SK-N-SH treated with all-trans-retinoic acid at 6 μM for 48 hours (cell line): ENCODE results near the gene MAP3K7CL.

Source experiments
- CSDC2 ChIP-seq: fragments of 250-450 bp; sonication (Bioruptor Pico); IDR thresholded peaks from 2 replicates; pipeline ENCODE4 v1.5.0; 2020; ENCODE audit warnings: mild to moderate bottlenecking, moderate library complexity
- ESRRG ChIP-seq: fragments of 250-450 bp; sonication (Bioruptor Pico); IDR thresholded peaks from 2 replicates; pipeline ENCODE4 v1.6.1; 2021; ENCODE audit warnings: mild to moderate bottlenecking
- GLIS3 ChIP-seq: fragments of 250-450 bp; sonication (Bioruptor Pico); IDR thresholded peaks from 2 replicates; pipeline ENCODE4 v1.5.0; 2020; ENCODE audit warnings: mild to moderate bottlenecking, moderate library complexity
- PPARA ChIP-seq: fragments of 250-450 bp; sonication (Bioruptor Pico); IDR thresholded peaks from 2 replicates; pipeline ENCODE4 v1.5.0; 2020; ENCODE audit warnings: mild to moderate bottlenecking, borderline replicate concordance
- ZC3H10 ChIP-seq: fragments of 250-450 bp; sonication (Bioruptor Pico); IDR thresholded peaks from 2 replicates; pipeline ENCODE4 v1.5.1; 2021; ENCODE audit warnings: mild to moderate bottlenecking, moderate library complexity
- ZFP3 ChIP-seq: fragments of 250-450 bp; sonication (Bioruptor Pico); IDR thresholded peaks from 2 replicates; pipeline ENCODE4 v1.5.0; 2020; ENCODE audit warnings: mild to moderate bottlenecking, moderate library complexity
- ZFP30 ChIP-seq: fragments of 450-650 bp; formaldehyde crosslinking; IDR thresholded peaks from 2 replicates; pipeline ENCODE4 v1.5.0; 2022; ENCODE audit warnings: mild to moderate bottlenecking, moderate library complexity
- ZNF565 ChIP-seq: fragments of 450-650 bp; formaldehyde crosslinking; conservative IDR thresholded peaks from 2 replicates; pipeline ENCODE4 v1.5.0; 2020; ENCODE audit warnings: low read depth, mild to moderate bottlenecking, moderate library complexity
- ZNF8 ChIP-seq: fragments of 450-650 bp; formaldehyde crosslinking; IDR thresholded peaks from 2 replicates; pipeline ENCODE4 v1.5.0; 2020; ENCODE audit warnings: mild to moderate bottlenecking, moderate library complexity
- TF ChIP-seq, protein P1 (sequence below): fragments of 250-450 bp; sonication (Bioruptor Pico); IDR thresholded peaks from 2 replicates; pipeline ENCODE4 v1.8.0; 2020; ENCODE audit warnings: mild to moderate bottlenecking, moderate library complexity, borderline replicate concordance
- TF ChIP-seq, protein P2 (sequence below): fragments of 250-450 bp; sonication (Bioruptor Pico); IDR thresholded peaks from 2 replicates; pipeline ENCODE4 v1.8.0; 2021; ENCODE audit warnings: low read depth, mild to moderate bottlenecking, moderate library complexity, borderline replicate concordance
- TF ChIP-seq, protein P3 (sequence below): fragments of 250-450 bp; sonication (Bioruptor Pico); IDR thresholded peaks from 2 replicates; pipeline ENCODE4 v1.5.0; 2020; ENCODE audit warnings: mild to moderate bottlenecking, moderate library complexity
- TF ChIP-seq, protein P4 (sequence below): fragments of 250-450 bp; sonication (Bioruptor Pico); IDR thresholded peaks from 2 replicates; pipeline ENCODE4 v1.5.1; 2021; ENCODE audit warnings: mild to moderate bottlenecking, moderate library complexity
- TF ChIP-seq, protein P5 (sequence below): fragments of 250-450 bp; sonication (Bioruptor Pico); IDR thresholded peaks from 2 replicates; pipeline ENCODE4 v1.5.1; 2020; ENCODE audit warnings: low read depth, mild to moderate bottlenecking, moderate library complexity

DNA sequence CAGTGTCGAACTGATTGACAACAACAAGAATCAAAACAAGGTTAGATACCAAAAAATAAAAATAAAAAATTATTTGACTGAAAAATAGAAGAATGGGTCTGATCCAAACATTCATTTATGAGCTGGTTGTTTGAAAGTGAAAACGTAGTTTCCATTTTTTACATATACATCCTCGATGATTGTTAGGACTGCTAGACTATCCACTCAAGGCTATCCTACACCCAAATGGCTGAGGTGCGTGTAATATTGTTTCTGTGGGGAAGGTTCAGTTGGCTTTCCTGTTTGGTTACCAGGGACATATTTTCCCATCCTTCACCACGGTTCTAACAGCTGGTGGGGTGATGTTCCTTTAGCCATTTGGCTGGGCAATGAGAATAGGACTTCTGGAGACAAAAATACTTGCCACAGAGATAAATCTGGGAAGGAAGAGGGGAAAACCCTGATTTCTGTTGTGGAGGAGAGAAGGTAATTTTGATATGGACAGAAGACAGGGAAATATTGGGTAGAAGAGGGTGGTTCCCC is 66.3 kb downstream of the MAP3K7CL start:
- TF ChIP-seq, protein P1, sequence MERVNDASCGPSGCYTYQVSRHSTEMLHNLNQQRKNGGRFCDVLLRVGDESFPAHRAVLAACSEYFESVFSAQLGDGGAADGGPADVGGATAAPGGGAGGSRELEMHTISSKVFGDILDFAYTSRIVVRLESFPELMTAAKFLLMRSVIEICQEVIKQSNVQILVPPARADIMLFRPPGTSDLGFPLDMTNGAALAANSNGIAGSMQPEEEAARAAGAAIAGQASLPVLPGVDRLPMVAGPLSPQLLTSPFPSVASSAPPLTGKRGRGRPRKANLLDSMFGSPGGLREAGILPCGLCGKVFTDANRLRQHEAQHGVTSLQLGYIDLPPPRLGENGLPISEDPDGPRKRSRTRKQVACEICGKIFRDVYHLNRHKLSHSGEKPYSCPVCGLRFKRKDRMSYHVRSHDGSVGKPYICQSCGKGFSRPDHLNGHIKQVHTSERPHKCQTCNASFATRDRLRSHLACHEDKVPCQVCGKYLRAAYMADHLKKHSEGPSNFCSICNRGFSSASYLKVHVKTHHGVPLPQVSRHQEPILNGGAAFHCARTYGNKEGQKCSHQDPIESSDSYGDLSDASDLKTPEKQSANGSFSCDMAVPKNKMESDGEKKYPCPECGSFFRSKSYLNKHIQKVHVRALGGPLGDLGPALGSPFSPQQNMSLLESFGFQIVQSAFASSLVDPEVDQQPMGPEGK (CRISPR knock-in tag): no peak
- TF ChIP-seq ZNF8 (CRISPR knock-in tag) (no peak), GLIS3 (no peak), ZFP3 (CRISPR knock-in tag) (no peak), CSDC2 (CRISPR knock-in tag) (no peak), PPARA (CRISPR knock-in tag) (no peak), ZC3H10 (CRISPR knock-in tag) (no peak), ZNF565 (CRISPR knock-in tag) (no peak), ZFP30 (CRISPR knock-in tag) (no peak), ESRRG (CRISPR knock-in tag) (no peak)
- TF ChIP-seq, protein P2, sequence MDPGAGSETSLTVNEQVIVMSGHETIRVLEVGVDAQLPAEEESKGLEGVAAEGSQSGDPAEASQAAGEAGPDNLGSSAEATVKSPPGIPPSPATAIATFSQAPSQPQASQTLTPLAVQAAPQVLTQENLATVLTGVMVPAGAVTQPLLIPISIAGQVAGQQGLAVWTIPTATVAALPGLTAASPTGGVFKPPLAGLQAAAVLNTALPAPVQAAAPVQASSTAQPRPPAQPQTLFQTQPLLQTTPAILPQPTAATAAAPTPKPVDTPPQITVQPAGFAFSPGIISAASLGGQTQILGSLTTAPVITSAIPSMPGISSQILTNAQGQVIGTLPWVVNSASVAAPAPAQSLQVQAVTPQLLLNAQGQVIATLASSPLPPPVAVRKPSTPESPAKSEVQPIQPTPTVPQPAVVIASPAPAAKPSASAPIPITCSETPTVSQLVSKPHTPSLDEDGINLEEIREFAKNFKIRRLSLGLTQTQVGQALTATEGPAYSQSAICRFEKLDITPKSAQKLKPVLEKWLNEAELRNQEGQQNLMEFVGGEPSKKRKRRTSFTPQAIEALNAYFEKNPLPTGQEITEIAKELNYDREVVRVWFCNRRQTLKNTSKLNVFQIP: no peak
- TF ChIP-seq, protein P3, sequence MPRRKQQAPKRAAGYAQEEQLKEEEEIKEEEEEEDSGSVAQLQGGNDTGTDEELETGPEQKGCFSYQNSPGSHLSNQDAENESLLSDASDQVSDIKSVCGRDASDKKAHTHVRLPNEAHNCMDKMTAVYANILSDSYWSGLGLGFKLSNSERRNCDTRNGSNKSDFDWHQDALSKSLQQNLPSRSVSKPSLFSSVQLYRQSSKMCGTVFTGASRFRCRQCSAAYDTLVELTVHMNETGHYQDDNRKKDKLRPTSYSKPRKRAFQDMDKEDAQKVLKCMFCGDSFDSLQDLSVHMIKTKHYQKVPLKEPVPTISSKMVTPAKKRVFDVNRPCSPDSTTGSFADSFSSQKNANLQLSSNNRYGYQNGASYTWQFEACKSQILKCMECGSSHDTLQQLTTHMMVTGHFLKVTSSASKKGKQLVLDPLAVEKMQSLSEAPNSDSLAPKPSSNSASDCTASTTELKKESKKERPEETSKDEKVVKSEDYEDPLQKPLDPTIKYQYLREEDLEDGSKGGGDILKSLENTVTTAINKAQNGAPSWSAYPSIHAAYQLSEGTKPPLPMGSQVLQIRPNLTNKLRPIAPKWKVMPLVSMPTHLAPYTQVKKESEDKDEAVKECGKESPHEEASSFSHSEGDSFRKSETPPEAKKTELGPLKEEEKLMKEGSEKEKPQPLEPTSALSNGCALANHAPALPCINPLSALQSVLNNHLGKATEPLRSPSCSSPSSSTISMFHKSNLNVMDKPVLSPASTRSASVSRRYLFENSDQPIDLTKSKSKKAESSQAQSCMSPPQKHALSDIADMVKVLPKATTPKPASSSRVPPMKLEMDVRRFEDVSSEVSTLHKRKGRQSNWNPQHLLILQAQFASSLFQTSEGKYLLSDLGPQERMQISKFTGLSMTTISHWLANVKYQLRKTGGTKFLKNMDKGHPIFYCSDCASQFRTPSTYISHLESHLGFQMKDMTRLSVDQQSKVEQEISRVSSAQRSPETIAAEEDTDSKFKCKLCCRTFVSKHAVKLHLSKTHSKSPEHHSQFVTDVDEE (CRISPR knock-in tag): no peak
- TF ChIP-seq, protein P4, sequence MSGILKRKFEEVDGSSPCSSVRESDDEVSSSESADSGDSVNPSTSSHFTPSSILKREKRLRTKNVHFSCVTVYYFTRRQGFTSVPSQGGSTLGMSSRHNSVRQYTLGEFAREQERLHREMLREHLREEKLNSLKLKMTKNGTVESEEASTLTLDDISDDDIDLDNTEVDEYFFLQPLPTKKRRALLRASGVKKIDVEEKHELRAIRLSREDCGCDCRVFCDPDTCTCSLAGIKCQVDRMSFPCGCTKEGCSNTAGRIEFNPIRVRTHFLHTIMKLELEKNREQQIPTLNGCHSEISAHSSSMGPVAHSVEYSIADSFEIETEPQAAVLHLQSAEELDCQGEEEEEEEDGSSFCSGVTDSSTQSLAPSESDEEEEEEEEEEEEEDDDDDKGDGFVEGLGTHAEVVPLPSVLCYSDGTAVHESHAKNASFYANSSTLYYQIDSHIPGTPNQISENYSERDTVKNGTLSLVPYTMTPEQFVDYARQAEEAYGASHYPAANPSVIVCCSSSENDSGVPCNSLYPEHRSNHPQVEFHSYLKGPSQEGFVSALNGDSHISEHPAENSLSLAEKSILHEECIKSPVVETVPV (CRISPR knock-in tag): no peak
- TF ChIP-seq, protein P5, sequence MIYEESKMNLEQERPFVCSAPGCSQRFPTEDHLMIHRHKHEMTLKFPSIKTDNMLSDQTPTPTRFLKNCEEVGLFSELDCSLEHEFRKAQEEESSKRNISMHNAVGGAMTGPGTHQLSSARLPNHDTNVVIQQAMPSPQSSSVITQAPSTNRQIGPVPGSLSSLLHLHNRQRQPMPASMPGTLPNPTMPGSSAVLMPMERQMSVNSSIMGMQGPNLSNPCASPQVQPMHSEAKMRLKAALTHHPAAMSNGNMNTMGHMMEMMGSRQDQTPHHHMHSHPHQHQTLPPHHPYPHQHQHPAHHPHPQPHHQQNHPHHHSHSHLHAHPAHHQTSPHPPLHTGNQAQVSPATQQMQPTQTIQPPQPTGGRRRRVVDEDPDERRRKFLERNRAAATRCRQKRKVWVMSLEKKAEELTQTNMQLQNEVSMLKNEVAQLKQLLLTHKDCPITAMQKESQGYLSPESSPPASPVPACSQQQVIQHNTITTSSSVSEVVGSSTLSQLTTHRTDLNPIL (CRISPR knock-in tag): no peak
